GM15510 (cell line): Measurements from ENCODE around the gene TMEM234.

Experiments used
- POLR2A ChIP-seq: IDR thresholded peaks from 3 replicates; pipeline ENCODE4 v1.6.1; 2011; ENCODE audit warnings: borderline replicate concordance; ENCODE audit not compliant: insufficient read length; ENCODE audit errors: extremely low read depth

TMEM234 gene

DNA sequence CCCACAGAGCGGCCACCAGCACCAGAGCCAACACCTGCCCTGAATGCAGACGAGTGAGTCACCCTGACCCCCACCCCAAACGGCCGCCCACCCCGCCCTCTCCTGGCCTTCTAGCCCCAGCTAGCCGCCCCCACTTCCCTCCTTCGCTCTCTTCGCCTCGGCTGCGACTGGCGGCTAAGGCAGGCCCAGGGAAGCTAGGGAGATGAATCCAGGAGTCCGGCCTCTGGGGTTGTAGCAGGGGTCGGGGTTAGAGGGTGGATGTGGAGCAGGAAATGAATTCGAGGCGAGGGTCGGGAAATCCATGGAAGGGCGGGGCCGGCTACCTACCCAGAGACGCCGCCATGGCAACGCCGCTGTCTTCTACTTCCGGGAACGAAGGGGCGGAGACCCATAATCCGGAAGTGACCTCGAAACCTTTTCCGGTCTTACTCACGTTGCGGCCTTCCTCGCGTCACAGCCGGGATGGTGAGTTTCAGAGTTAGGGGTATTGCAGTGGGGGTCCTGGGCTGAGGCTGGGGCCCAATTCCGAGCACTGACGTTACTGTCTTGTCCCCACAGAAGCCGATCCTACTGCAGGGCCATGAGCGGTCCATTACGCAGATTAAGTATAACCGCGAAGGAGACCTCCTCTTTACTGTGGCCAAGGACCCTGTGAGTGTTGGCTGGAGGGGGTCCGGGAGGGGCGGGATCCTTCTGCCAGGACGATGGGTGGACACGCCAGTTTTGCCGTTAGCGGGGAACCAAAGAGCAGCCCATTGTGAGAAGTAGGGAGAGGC is at the start of gene TMEM234, which contains the start of gene EIF3I:
Gene TMEM234, minus strand, starts transcription at position 374 of the 776 bp plus-strand sequence. Its CDS starts 31 bp downstream, at position 343.
Gene EIF3I, plus strand, starts transcription at position 428 of the 776 bp plus-strand sequence. Its CDS starts 35 bp downstream, at position 463.
- TF ChIP-seq POLR2A, result peak; percentile 80

DNA sequence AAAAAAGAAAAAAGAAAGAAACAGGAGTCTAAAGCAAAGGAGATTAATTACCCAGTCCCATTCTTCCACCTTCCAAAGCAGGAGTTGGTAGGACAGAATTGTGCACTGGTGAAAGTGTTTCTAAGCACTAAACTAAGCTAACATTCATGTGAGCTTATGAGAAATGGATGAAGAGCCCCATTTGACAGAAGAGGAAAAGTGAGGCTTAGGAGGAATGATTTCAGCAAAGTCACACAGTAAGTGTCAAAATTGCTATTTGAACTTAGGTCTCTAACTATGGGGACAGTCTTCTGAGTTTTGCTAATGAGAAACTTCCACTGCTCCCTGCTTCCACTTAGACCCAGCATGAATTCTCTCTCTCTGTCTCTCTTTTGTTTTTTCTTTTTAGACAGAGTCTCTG is 47.6 kb upstream of the TMEM234 start:
- TF ChIP-seq POLR2A, result no peak

DNA sequence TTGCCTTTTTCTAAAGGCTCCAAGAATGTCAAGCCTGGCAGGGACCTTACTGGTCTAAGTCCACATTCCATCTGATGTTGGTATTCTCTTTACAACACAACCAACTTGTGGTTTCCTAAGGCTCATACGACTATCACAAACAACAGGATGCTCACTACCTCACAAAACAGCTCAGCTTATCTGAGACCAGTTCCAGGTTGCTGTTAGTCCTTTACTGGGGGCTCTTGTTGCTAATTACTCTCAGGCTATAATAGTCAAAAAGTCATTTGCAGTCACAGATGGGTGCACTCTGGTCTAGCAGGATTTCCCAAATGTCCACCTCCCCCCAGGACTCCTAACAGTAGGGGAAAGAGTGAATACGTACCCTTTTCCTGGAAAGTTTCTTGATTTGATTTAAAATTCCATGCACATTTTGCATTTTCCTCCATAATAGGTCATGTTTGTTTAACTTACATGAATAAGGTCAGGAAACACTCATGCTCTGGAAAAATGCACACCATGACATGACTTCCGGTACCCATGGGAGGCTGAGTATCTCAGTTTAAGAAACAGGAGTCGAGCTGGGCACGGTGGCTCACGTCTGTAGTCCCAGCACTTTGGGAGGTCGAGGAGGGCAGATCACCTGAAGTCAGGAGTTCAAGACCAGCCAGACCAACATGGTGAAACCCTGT is 44.9 kb upstream of the TMEM234 start:
- TF ChIP-seq POLR2A, result no peak

DNA sequence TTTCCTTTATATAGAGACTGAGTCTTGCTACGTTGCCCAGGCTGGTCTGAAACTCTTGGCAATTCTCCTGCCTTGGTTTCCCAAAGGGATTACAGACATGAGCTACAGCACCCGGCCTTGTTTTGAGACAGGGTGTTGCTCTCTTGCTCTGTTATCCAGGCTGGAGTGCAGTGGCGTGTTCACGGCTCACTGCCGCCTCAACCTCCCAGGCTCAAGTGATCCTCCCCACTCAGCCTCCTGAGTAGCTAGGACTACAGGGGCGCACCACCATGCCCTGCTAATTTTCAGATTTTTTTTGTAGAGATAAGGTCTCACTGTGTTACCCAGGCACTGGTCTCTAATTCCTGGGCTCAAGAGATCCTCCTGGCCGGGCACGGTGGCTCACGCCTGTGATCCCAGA is 43.7 kb upstream of the TMEM234 start:
- no peak for TF ChIP-seq POLR2A

DNA sequence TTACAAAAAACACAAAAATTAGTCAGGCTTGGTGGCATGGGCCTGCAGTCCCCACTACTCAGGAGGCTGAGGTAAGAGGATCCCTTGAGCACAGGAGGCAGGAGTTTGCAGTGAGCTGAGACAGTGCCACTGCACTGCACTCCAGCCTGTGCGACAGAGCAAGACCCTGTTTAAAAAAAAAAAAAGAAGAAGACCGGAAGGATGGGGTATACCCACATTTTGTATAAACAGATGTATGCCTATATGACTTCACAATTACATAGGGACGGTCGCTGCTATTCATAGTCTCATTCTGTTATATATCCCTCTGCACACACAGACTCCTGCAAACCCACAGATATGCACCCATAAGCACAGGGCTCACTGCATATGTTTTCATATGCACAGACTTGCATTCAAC is 41.6 kb upstream of the TMEM234 start:
- no peak for TF ChIP-seq POLR2A

DNA sequence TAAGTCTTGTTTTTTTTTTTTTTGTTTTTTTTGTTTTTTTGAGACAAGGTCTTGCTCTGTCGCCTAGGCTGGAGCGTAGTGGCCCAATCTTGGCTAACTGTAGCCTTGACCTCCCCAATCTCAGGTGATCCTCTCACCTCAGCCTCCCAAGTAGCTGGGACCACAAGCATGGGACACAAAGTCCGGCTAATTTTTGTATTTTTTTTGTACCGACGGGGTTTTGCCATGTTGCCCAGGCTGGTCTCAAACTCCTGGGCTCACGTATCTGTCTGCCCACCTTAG is 35.0 kb upstream of the TMEM234 start:
- TF ChIP-seq POLR2A, result no peak

DNA sequence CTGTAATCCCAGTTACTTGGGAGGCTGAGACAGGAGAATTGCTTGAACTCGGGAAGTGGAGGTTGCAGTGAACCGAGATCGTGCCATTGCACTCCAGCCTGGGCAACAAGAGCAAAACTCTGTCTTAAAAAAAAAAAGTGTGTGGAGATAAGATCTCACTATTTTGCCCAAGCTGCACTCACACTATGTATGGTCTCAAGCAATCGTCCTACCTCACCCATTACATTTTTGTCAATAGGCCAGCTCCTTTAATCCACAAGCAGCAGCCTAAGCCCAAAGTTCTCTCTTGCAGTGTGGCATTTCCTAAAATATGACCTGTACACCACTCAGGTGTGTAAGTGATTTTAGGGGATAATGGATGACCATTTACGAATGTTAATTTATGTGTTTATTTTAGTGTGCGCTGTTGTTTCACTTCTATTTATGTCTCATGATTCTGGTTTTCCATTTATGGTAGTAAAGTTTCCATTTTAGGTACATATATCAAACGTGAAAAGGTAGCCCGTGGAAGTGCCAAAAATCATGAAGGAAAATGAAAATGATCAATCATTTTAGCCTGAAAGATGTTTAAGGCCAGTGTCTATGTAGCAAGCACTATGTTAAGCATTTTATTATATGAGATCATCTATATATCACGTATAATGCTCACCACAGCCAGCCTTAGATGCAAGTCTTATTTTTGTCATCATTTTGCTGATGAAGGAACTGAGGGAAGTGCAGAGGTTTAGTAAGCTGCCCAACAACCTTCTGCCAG is 34.5 kb upstream of the TMEM234 start:
- no peak for TF ChIP-seq POLR2A

DNA sequence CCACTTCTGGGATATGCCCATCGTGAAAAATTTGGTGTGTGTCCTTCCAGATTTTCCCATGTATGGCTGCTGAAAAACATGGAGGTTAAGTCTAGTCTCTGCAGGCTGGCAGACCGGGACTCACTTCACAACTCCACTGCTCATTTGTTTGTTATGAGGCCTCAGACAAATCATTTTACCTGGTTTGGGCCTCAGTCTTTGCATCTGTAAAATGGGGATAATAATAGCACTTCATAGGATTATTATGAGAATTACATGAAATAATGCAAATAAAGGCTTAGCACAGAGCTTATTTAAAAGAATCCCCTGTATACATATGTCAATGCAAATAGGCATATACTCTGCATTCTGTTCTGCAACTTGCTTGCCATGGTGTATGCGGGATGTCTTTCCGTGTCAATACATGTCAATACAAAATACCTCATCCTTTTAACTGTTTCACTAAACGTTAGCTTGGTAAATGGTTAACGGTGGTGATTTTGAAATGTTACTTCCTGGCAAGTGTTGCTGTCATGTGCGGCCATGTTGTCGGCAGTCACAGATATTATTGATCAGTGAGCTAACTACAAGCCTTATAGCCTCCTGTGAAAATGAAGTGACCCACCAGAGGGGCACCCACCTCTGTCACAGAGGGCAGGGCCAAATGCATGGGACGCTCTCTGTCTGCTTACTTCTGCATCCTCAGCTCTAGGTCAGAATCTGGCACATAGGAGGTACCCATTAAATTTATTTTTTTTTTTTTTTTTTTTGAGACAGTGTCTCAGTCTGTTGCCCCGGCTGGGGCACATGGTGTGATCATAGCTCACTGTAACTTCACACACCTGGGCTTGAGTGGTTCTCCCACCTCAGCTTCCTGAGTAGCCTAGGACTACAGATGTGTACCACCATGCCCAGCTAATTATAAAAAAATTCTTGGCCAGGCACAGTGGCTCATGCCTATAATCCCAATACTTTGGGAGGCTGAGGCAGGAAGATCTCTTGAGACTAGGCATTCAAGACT is 33.2 kb upstream of the TMEM234 start:
- peak; percentile 4 for TF ChIP-seq POLR2A

DNA sequence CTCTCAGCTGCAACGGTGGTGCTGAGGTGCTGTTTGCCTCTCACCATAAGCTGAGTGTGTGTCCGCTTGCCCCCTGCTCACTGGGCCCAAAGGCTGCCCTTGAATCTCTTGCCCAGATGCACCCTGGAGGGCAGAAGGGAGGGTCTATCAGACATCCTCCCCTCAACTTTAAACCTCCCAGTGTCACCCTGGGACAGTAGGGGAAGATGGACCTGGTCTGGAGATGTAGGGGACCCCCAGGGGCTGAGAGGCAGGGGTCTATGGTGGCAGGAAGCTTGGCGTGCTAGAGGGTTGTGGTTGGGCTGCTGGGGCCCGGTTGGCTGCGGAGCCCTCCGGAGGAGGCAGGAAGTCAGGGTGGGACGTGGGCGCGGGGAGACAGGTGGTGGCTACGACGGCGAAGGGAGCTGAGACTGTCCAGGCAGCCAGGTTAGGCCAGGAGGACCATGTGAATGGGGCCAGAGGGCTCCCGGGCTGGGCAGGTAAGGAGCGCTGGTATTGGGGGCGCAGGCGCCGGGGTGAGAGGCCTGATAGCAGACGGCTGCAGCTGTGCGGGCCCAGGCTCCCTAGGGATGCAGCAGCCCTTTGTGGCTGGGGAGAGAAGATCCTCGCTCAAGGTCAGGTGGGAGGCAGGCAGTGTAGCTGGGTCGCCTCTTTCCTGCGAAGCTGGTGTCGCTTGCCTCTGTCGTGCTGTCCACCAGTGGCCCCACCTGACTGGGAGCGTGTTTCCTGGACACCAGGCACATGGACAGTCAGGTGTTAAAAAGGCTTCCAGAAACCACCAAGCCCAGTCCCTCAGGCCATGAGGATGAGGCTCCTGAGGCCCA is 29.0 kb upstream of the TMEM234 start, which contains the start of gene LCK:
Gene LCK, plus strand, starts transcription at position 373 of the 824 bp plus-strand sequence. CDS start 23,065 bp downstream, outside the sequence.
- TF ChIP-seq POLR2A, result peak; percentile 80

DNA sequence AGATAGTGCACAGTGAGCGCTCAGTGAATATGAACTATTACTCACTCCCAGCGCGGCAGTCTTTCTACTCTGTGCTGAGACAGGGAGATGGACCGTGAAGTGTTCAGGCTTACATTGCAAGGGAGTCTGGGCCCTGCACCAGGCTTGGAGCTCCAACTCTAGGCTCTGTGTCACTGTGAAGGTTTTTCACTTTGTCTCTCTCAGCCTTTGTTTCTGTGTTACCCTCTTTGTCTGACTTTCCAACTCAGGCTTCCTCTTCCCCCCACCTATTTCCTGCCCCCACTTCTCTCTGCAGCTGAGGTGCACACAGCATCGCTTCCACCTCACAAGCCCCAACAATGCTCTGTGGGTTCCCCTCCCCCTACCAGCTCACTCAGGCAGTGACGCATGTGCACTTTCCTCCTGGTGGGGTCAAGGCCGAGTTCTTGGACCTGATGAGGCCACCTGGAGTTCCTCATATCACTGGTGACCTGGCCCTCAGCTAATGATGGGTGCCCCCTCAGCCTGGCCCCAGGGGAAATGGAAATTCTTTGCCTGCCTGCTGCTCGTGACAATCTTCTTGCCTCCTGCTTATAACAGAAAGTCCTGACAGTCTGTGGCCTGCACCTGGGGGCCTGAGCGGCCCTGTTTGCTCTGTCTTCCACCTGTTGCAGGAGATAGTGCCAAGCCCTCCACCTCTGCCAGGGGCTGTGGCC is 27.8 kb upstream of the TMEM234 start:
- peak; percentile 50 for TF ChIP-seq POLR2A

DNA sequence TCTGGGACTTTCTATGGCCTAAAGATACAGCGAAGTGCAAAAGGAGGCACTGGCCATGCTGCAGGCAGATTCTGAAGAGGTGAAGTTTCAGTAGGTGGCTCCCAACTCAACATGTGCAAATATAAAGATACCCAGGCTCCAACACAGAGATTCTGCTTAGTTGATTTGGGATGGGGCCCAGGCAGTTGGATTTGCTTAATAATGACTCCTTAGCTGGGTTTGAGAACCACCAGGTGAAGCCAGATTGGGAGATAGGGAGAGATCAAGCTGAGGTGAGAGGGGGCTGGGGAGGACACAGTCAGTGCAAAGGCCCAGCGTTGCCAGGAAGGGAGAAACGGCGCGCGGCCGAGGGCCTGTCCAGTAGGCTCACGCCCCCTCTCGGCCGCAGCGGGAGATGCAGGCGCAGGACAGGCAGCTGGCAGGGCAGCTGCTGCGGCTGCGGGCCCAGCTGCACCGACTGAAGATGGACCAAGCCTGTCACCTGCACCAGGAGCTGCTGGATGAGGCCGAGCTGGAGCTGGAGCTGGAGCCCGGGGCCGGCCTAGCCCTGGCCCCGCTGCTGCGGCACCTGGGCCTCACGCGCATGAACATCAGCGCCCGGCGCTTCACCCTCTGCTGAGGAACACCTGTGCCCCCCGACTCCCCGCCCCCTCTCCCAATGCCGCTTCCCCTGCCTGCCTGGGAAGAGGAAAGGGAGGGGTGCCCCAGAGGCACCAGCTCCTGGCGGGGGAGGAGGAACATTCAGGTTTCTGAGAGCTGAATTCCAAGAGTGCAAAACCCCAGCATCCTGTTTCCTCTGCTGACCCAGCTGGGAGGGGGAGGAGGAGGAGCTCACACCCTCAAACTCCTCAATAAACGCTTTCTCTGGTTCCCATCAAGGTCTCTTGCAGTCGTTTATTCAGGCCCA is 26.1 kb upstream of the TMEM234 start:
- TF ChIP-seq POLR2A, result peak; percentile 28

DNA sequence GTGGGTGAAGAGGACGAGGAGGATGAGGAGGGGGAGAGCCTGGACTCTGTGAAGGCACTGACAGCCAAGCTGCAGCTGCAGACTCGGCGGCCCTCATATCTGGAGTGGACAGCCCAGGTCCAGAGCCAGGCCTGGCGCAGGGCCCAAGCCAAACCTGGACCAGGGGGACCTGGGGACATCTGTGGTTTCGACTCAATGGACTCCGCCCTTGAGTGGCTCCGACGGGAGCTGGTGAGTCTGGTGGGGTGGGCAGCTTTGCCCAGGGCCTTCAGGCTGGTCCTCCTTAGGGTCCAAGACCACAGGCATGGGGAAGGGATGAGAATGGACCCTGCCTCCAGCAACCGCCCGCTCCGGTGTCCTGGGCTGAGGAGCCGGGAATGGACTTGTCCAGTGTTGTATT is 25.3 kb upstream of the TMEM234 start:
- no peak for TF ChIP-seq POLR2A
